Esophagus muscularis mucosa (tissue), 4 donors: Measurements from ENCODE around the gene BBX. TPM values are rescaled to one million over a fixed set of nuclear protein-coding genes. Genes with fewer than 3 reads are reported as not detected.

ENCODE experiments used
- DNase-seq: peaks from one replicate; pipeline ENCODE4 v3.0.0-alpha.2; 2017; ENCODE audit errors: extremely low spot score
- H3K27ac ChIP-seq, 4 donors: fragments of 200-600 bp; sonication (generic); replicated peaks in 1 of 4; 1 replicate in 3 of 4; 2 replicates in 1 of 4; pipeline ENCODE4 v1.5.1; 2016 to 2019; ENCODE audit warnings: mild to moderate bottlenecking in 1 of 4
- H3K27me3 ChIP-seq, 4 donors: fragments of 200-600 bp; sonication (generic); one replicate each; pipeline versions ENCODE4 v1.5.1 to v1.6.0; 2016 to 2019
- H3K36me3 ChIP-seq, 4 donors: fragments of 200-600 bp; sonication (generic); one replicate each; pipeline ENCODE4 v1.5.1; 2016 to 2019
- H3K4me1 ChIP-seq, 4 donors: fragments of 200-600 bp; sonication (generic); one replicate each; pipeline ENCODE4 v1.5.1; 2016 to 2019
- H3K4me3 ChIP-seq, 4 donors: fragments of 200-600 bp; sonication (generic); 1 replicate in 2 of 4; 2 replicates in 2 of 4; pipeline ENCODE4 v1.5.1; 2016 to 2019; ENCODE audit warnings: mild to moderate bottlenecking in 4 of 4, moderate library complexity in 1 of 4
- H3K9me3 ChIP-seq, 4 donors: fragments of 200-600 bp; sonication (generic); 1 replicate in 3 of 4; 2 replicates in 1 of 4; pipeline ENCODE4 v1.5.1; 2016 to 2019
- CTCF ChIP-seq, 3 experiments: fragments of 200-600 bp in 2 of 3; fragments of 450-650 bp in 1 of 3; sonication (generic) in 2 of 3; IDR thresholded peaks; one replicate each; pipeline ENCODE4 v1.5.1; 2017 to 2019; ENCODE audit warnings: antibody characterized with exemption in 3 of 3, mild to moderate bottlenecking in 2 of 3, moderate library complexity in 1 of 3
- EP300 ChIP-seq: sonication (generic); formaldehyde crosslinking; IDR thresholded peaks from one replicate; pipeline ENCODE4 v1.6.1; 2017; ENCODE audit warnings: antibody characterized with exemption
- POLR2A ChIP-seq: fragments of 450-650 bp; IDR thresholded peaks from one replicate; pipeline ENCODE4 v1.6.1; 2017; ENCODE audit warnings: antibody characterized with exemption, moderate library complexity, mild to moderate bottlenecking, low read depth
- POLR2AphosphoS5 ChIP-seq, 2 donors: sonication (generic); formaldehyde crosslinking; IDR thresholded peaks; one replicate each; pipeline ENCODE4 v1.6.1; 2017; ENCODE audit warnings: antibody characterized with exemption in 2 of 2
- WGBS: methylation state at CpG from one replicate; pipeline ENCODE4 v1.1.5; 2018; 5-methylcytosine and 5-hydroxymethylcytosine counted together
- intact Hi-C: fragments of 100-400 bp; cut with DNase I; formaldehyde crosslinking; loops from one replicate; pipeline ENCODE4 v1.15.1; 2023
- total RNA-seq, 4 donors: library from RNA; depleted of rRNA; stranded (reverse); fragments of >200 nt; gene quantifications; one replicate each; pipeline versions ENCODE4 v1.1.0 to v1.2.1, GENCODE V29; 2016

The BBX gene
- total RNA-seq, 4 donors from 2014 or later: 49.2 to 78.9 (median 77.9) TPM

- no peak overlapping the region for H3K4me3 ChIP-seq
- intact Hi-C loops: loop anchor here (5.0 kb wide), 1 partner anchor 67 kb away; no protein-coding TSS in a partner anchor
- no peaks in the 10 kb centered on the region for H3K36me3 ChIP-seq
- 75% methylated on average over 6 of the region's 6 CpGs for WGBS
- H3K27me3 ChIP-seq: no peaks in the 10 kb centered on the region
- TF ChIP-seq POLR2AphosphoS5 (IDR thresholded peaks at IDR 0.05): no peak
- TF ChIP-seq EP300: no peak
- no peak for TF ChIP-seq CTCF (IDR thresholded peaks at IDR 0.05)
- no peak for TF ChIP-seq POLR2A
- H3K4me1 ChIP-seq: peaks cover 17 to 66% (median 55%) of the 10 kb centered on the region in 4 donors
- DNase-seq: no peak
- peak overlapping the region in 3 of 4 donors; percentile 4 to 51 (median 50) for H3K27ac ChIP-seq
- no peaks in the 10 kb centered on the region for H3K9me3 ChIP-seq
Observed at GRCh38 chr3:107675233-107675900, 152.6 kb downstream of the BBX start.

GRCh38 chr3:107676469-107677309, 153.9 kb downstream of the BBX start:
- 67% methylated on average over 2 of the region's 2 CpGs for WGBS
- Histone ChIP-seq H3K27me3 (no peaks in the 10 kb centered on the region), H3K9me3 (no peaks in the 10 kb centered on the region), H3K36me3 (no peaks in the 10 kb centered on the region), H3K27ac (no peak overlapping the region), H3K4me1 (peaks cover 26 to 80% (median 69%) of the 10 kb centered on the region in 4 donors), H3K4me3 (no peak overlapping the region)
- intact Hi-C loops: loop anchor here (5.0 kb wide), 1 partner anchor 66 kb away; no protein-coding TSS in a partner anchor
- peak; percentile 55 to 62 (median 60) for TF ChIP-seq CTCF (IDR thresholded peaks at IDR 0.05)
- TF ChIP-seq POLR2A: no peak
- no peak for DNase-seq

GRCh38 chr3:107679921-107680320, 157.2 kb downstream of the BBX start:
- DNase-seq: no peak
- Histone ChIP-seq H3K4me3 (no peak overlapping the region), H3K4me1 (peaks cover 44 to 90% (median 88%) of the 10 kb centered on the region in 4 donors), H3K36me3 (no peaks in the 10 kb centered on the region), H3K27me3 (no peaks in the 10 kb centered on the region), H3K9me3 (no peaks in the 10 kb centered on the region), H3K27ac (peak overlapping the region in 3 of 4 donors; percentile 4 to 18 (median 8))
- no peak for TF ChIP-seq POLR2A
- no peak for TF ChIP-seq POLR2AphosphoS5 (IDR thresholded peaks at IDR 0.05)
- TF ChIP-seq EP300: no peak
- no peak for TF ChIP-seq CTCF (IDR thresholded peaks at IDR 0.05)
- intact Hi-C loops: loop anchor here (5.0 to 10.0 kb wide), 2 partner anchors 62 to 245 kb away; no protein-coding TSS in a partner anchor
- WGBS: 40% methylated on average over 2 of the region's 2 CpGs

DNA sequence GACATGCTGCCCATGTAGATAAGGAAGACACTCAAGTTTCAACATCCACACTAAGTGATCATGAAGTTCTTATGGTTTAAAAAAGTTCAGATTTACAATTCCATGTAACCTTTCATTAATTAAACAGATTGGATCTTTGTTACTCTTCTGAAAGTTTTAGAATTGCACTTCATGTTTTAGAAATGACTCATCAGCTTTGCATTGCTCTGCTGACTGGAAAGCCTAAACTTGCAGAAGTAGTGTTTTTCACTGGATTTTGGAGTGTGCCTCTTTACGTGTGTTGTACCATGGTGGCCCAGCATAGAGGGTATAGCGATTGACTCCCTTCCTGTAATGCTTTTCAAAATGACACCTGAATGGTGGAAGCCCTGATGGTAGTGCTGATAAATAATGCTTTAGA, 157.9 kb downstream of the BBX start:
- H3K9me3 ChIP-seq: no peaks in the 10 kb centered on the region
- H3K27me3 ChIP-seq: no peaks in the 10 kb centered on the region
- no peaks in the 10 kb centered on the region for H3K36me3 ChIP-seq
- H3K4me3 ChIP-seq: no peak overlapping the region
- DNase-seq: no peak
- intact Hi-C loops: loop anchor here (10.0 kb wide), 1 partner anchor 244 kb away; no protein-coding TSS in a partner anchor
- TF ChIP-seq POLR2AphosphoS5 (IDR thresholded peaks at IDR 0.05) (no peak), POLR2A (no peak), CTCF (IDR thresholded peaks at IDR 0.05) (no peak), EP300 (no peak)
- WGBS: 79% methylated on average over 2 of the region's 2 CpGs
- H3K27ac ChIP-seq: peak overlapping the region in 2 of 4 donors; percentile 8 to 18
- H3K4me1 ChIP-seq: peaks cover 44 to 84% (median 80%) of the 10 kb centered on the region in 4 donors
